Calu3 (cell line): ENCODE results near the gene ZNF621. TPM values are rescaled to one million over a fixed set of nuclear protein-coding genes. Genes with fewer than 3 reads are reported as not detected.
A peak's percentile ranks its signal among the peaks of the same experiment; 100 is the strongest.

Experiments
- BruUV-seq: library from RNA; stranded (reverse); fragments of 400-500 nt; replicated peaks from 2 replicates; lab custom pipeline; 2021; lab: Mats Ljungman, UMichigan
- CTCF ChIA-PET: fragments of 300-600 bp; sonication (Branson Sonifier 250); formaldehyde crosslinking; loops from one replicate; lab custom pipeline; 2022; ENCODE audit warnings: antibody characterized with exemption; lab: Charles Lee
- DNase-seq: peaks from one replicate; pipeline ENCODE4 v3.0.0; 2022
- H3K27ac Mint-ChIP-seq: one replicate; pipeline ENCODE4 v1.8.0; 2022; ENCODE audit warnings: mixed read lengths; ENCODE audit not compliant: unreplicated experiment
- H3K27me3 Mint-ChIP-seq: one replicate; pipeline ENCODE4 v1.8.0; 2022; ENCODE audit warnings: mixed read lengths; ENCODE audit not compliant: unreplicated experiment
- H3K36me3 Mint-ChIP-seq: one replicate; pipeline ENCODE4 v1.8.0; 2022; ENCODE audit warnings: mild to moderate bottlenecking, moderate library complexity, mixed read lengths; ENCODE audit not compliant: insufficient read depth, unreplicated experiment
- H3K4me1 Mint-ChIP-seq: one replicate; pipeline ENCODE4 v1.8.0; 2022; ENCODE audit warnings: mild to moderate bottlenecking, low read depth, mixed read lengths; ENCODE audit not compliant: unreplicated experiment
- H3K4me3 Mint-ChIP-seq: one replicate; pipeline ENCODE4 v1.8.0; 2022; ENCODE audit warnings: mild to moderate bottlenecking, low read depth, moderate library complexity, mixed read lengths; ENCODE audit not compliant: unreplicated experiment
- H3K9me3 Mint-ChIP-seq: one replicate; pipeline ENCODE4 v1.8.0; 2022; ENCODE audit warnings: low read depth, mixed read lengths; ENCODE audit not compliant: unreplicated experiment
- intact Hi-C: fragments of 100-400 bp; cut with micrococcal nuclease; formaldehyde crosslinking; loops from one replicate; pipeline ENCODE4 v1.10.0; 2022; ENCODE audit not compliant: unreplicated experiment
- total RNA-seq: library from RNA; stranded (reverse); gene quantifications from 2 replicates; pipeline ENCODE4 v1.2.3, GENCODE V29; 2022
- TF ChIP-seq, protein P1 (sequence below): fragments of 200-600 bp; IDR thresholded peaks from one replicate; pipeline ENCODE4 v1.8.0; 2022; ENCODE audit warnings: antibody characterized with exemption; ENCODE audit not compliant: unreplicated experiment

Gene ZNF621
- total RNA-seq, 1 experiment from 2014 or later: 21.1 TPM

GRCh38 chr3:40499952-40500351, 24.8 kb upstream of the ZNF621 start:
- TF ChIP-seq, protein P1, sequence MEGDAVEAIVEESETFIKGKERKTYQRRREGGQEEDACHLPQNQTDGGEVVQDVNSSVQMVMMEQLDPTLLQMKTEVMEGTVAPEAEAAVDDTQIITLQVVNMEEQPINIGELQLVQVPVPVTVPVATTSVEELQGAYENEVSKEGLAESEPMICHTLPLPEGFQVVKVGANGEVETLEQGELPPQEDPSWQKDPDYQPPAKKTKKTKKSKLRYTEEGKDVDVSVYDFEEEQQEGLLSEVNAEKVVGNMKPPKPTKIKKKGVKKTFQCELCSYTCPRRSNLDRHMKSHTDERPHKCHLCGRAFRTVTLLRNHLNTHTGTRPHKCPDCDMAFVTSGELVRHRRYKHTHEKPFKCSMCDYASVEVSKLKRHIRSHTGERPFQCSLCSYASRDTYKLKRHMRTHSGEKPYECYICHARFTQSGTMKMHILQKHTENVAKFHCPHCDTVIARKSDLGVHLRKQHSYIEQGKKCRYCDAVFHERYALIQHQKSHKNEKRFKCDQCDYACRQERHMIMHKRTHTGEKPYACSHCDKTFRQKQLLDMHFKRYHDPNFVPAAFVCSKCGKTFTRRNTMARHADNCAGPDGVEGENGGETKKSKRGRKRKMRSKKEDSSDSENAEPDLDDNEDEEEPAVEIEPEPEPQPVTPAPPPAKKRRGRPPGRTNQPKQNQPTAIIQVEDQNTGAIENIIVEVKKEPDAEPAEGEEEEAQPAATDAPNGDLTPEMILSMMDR: no peak
- no TSS peak for BruUV-seq
- intact Hi-C loops: no loop called here
- DNase-seq: no peak
- CTCF ChIA-PET: no interaction called here
- H3K36me3 Mint-ChIP-seq: peaks cover 5% of the 10 kb centered on the region
- no peak overlapping the region for H3K27ac Mint-ChIP-seq
- H3K4me1 Mint-ChIP-seq: no peaks in the 10 kb centered on the region
- H3K9me3 Mint-ChIP-seq: no peaks in the 10 kb centered on the region
- no peaks in the 10 kb centered on the region for H3K27me3 Mint-ChIP-seq
- no peak overlapping the region for H3K4me3 Mint-ChIP-seq

DNA sequence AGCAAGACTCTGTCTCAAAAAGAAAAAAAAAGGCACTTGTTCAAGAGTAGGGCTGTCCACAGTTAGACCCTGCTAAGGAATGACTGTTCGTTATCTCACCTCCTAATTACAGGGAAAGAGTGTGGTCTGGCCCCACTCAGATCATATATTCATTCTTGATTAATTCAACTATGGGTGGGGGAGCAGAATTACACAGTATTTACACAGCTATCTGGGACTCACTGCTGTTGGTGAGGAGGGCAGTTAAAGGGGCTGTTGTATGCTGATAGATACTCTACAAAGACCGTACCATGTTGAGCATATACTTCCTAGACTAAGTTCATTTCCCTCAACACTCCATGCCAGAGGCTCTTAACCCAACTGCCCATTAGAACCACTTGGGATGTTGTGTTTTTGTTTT, 22.7 kb upstream of the ZNF621 start:
- TF ChIP-seq, protein P1: no peak
- DNase-seq: no peak
- no TSS peak for BruUV-seq
- Mint-ChIP-seq H3K27ac (no peak overlapping the region), H3K4me3 (no peak overlapping the region), H3K4me1 (no peaks in the 10 kb centered on the region), H3K36me3 (peaks cover 19% of the 10 kb centered on the region), H3K9me3 (no peaks in the 10 kb centered on the region), H3K27me3 (no peaks in the 10 kb centered on the region)
- CTCF ChIA-PET: no interaction called here
- intact Hi-C loops: no loop called here

- CTCF ChIA-PET: interaction anchor here (1.0 to 1.2 kb wide), 2 partner anchors 27 to 43 kb away, joined by 3 to 5 read pairs; partner anchors contain the start of gene ZNF619
- H3K4me1 Mint-ChIP-seq: no peaks in the 10 kb centered on the region
- TF ChIP-seq, protein P1: no peak
- H3K9me3 Mint-ChIP-seq: no peaks in the 10 kb centered on the region
- no peaks in the 10 kb centered on the region for H3K27me3 Mint-ChIP-seq
- H3K36me3 Mint-ChIP-seq: peaks cover 19% of the 10 kb centered on the region
- BruUV-seq: no TSS peak
- intact Hi-C loops: loop anchor here (1.0 to 5.0 kb wide), 2 partner anchors 28 to 178 kb away; partner anchors contain the start of gene ZNF619
- peak; percentile 18 for DNase-seq
- H3K27ac Mint-ChIP-seq: no peak overlapping the region
- H3K4me3 Mint-ChIP-seq: peak overlapping the region; percentile 83
Observed at GRCh38 chr3:40504636-40505430, 19.9 kb upstream of the ZNF621 start.

- peak within 1 kb of the TSS; percentile 83 for H3K4me3 Mint-ChIP-seq
- CTCF ChIA-PET: interaction anchor here (0.8 to 1.2 kb wide), 4 partner anchors 19 to 693 kb away, joined by 3 to 6 read pairs (median 4); partner anchors contain the start of genes CTNNB1, ZNF619 and ZNF621
- intact Hi-C loops: loop anchor here (1.0 to 5.0 kb wide), 3 partner anchors 19 to 179 kb away; partner anchors contain the start of genes ZNF619 and ZNF621
- H3K9me3 Mint-ChIP-seq: no peaks in the 10 kb centered on the region
- H3K27me3 Mint-ChIP-seq: no peaks in the 10 kb centered on the region
- TF ChIP-seq, protein P1: no peak
- peak within 1 kb of the TSS; percentile 63 for H3K27ac Mint-ChIP-seq
- peak; percentile 87 for DNase-seq
- BruUV-seq: no TSS peak
- H3K4me1 Mint-ChIP-seq: no peaks in the 10 kb centered on the region
- peaks cover 19% of the 10 kb centered on the region for H3K36me3 Mint-ChIP-seq
Observed at GRCh38 chr3:40505599-40506462, 18.9 kb upstream of the ZNF621 start, which contains the start of gene ZNF620. TSS of gene ZNF620 (plus strand) at chr3:40506039. CDS start at chr3:40506353, 314 bp downstream.
